SH-SY5Y (cell line): ENCODE results near the gene TMEM47.

Experiments
- GATA2 ChIP-seq: IDR thresholded peaks from 2 replicates; pipeline ENCODE4 v1.6.1; 2011; ENCODE audit warnings: mild to moderate bottlenecking, low read depth, low read length
- GATA3 ChIP-seq: IDR thresholded peaks from 2 replicates; pipeline ENCODE4 v1.6.1; 2011; ENCODE audit warnings: low read depth, mild to moderate bottlenecking, low read length, moderate library complexity

GRCh38 chrX:34584781-34585180 is 72.3 kb downstream of the TMEM47 start:
- TF ChIP-seq GATA2 (no peak), GATA3 (no peak)
